ENCODE measurements around the gene DNAH17.

DNAH17 gene

GRCh38 chr17:78493853-78494695, 83.1 kb downstream of the DNAH17 start:
- DNase-seq: no peak

- DNase-seq: peak; percentile 10
Measured at GRCh38 chr17:78493450-78493849, 83.7 kb downstream of the DNAH17 start.

GRCh38 chr17:78492116-78492799, 84.9 kb downstream of the DNAH17 start:
- no peak for DNase-seq

GRCh38 chr17:78491236-78492115, 85.7 kb downstream of the DNAH17 start:
- no peak for DNase-seq

GRCh38 chr17:78490673-78491072, 86.5 kb downstream of the DNAH17 start:
- no peak for DNase-seq

GRCh38 chr17:78490156-78490555, 87.0 kb downstream of the DNAH17 start:
- DNase-seq: no peak

- no peak for DNase-seq
Measured at GRCh38 chr17:78488867-78489634, 88.1 kb downstream of the DNAH17 start.

- no peak for DNase-seq
Measured at GRCh38 chr17:78488156-78488555, 89.0 kb downstream of the DNAH17 start.

- DNase-seq: no peak
Measured at GRCh38 chr17:78486946-78487680, 90.1 kb downstream of the DNAH17 start.

- no peak for DNase-seq
Measured at GRCh38 chr17:78486228-78486802, 90.9 kb downstream of the DNAH17 start.

- DNase-seq: no peak
Measured at GRCh38 chr17:78485290-78486168, 91.7 kb downstream of the DNAH17 start.

- DNase-seq: peak; percentile 51
Measured at GRCh38 chr17:78484271-78485246, 92.6 kb downstream of the DNAH17 start.

- DNase-seq: no peak
Measured at GRCh38 chr17:78479369-78479768, 97.8 kb downstream of the DNAH17 start.

- no peak for DNase-seq
Measured at GRCh38 chr17:78478757-78479297, 98.4 kb downstream of the DNAH17 start.

GRCh38 chr17:78477913-78478756, 99.1 kb downstream of the DNAH17 start:
- no peak for DNase-seq

GRCh38 chr17:78476973-78477372, 100.2 kb downstream of the DNAH17 start:
- no peak for DNase-seq

- DNase-seq: no peak
Measured at GRCh38 chr17:78476149-78476548, 101.0 kb downstream of the DNAH17 start.

- DNase-seq: no peak
Measured at GRCh38 chr17:78475211-78475610, 102.0 kb downstream of the DNAH17 start.
